NB4 (cell line): ENCODE results near the gene TCF7L2.

Source experiments
- DNase-seq: peaks from one replicate; pipeline ENCODE4 v3.0.0; 2010; ENCODE audit warnings: low read depth
- H3K4me3 ChIP-seq: one replicate; pipeline ENCODE4 v1.5.1; 2011; ENCODE audit warnings: mild to moderate bottlenecking, low read depth, low read length, moderate library complexity
- CTCF ChIP-seq: IDR thresholded peaks from one replicate; pipeline ENCODE4 v1.5.1; 2012; ENCODE audit warnings: low read depth, low read length
- MAX ChIP-seq: IDR thresholded peaks from 2 replicates; pipeline ENCODE4 v1.6.1; 2011; ENCODE audit warnings: low read depth, low read length
- MYC ChIP-seq: IDR thresholded peaks from 2 replicates; pipeline ENCODE4 v1.6.1; 2011; ENCODE audit warnings: low read depth, low read length
- POLR2A ChIP-seq: IDR thresholded peaks from 2 replicates; pipeline ENCODE4 v1.6.1; 2011; ENCODE audit warnings: mild to moderate bottlenecking; ENCODE audit not compliant: insufficient read length; ENCODE audit errors: extremely low read depth

Gene TCF7L2

GRCh38 chr10:112954974-112955581 lies 5.0 kb downstream of the TCF7L2 start:
- no peak for DNase-seq
- H3K4me3 ChIP-seq = no peak overlapping the region
- TF ChIP-seq CTCF (no peak), MAX (no peak), POLR2A (no peak), MYC (no peak)

- H3K4me3 ChIP-seq = no peak overlapping the region
- TF ChIP-seq MAX = no peak
- no peak for TF ChIP-seq CTCF
- no peak for TF ChIP-seq MYC
- no peak for TF ChIP-seq POLR2A
- no peak for DNase-seq
Observed at GRCh38 chr10:112955582-112956421, 5.8 kb downstream of the TCF7L2 start.

GRCh38 chr10:112956631-112957350 lies 6.7 kb downstream of the TCF7L2 start:
- no peak overlapping the region for H3K4me3 ChIP-seq
- no peak for TF ChIP-seq MAX
- no peak for TF ChIP-seq CTCF
- no peak for TF ChIP-seq MYC
- no peak for TF ChIP-seq POLR2A
- no peak for DNase-seq

GRCh38 chr10:112957640-112958092 lies 7.6 kb downstream of the TCF7L2 start:
- DNase-seq = no peak
- TF ChIP-seq POLR2A = no peak
- TF ChIP-seq MAX = no peak
- no peak for TF ChIP-seq CTCF
- no peak for TF ChIP-seq MYC
- no peak overlapping the region for H3K4me3 ChIP-seq

- no peak overlapping the region for H3K4me3 ChIP-seq
- DNase-seq = no peak
- TF ChIP-seq MYC = no peak
- TF ChIP-seq POLR2A = no peak
- no peak for TF ChIP-seq CTCF
- no peak for TF ChIP-seq MAX
Observed at GRCh38 chr10:112958275-112958995, 8.4 kb downstream of the TCF7L2 start.
